ENCODE measurements around the gene GNG7.
A peak's percentile ranks its signal among the peaks of the same experiment; 100 is the strongest.
"Not testable (repeated sequence)": the region's sequence is repeated elsewhere in the genome, so short reads cannot be mapped to it uniquely, and the experiment has no call there.

GNG7 gene

DNA sequence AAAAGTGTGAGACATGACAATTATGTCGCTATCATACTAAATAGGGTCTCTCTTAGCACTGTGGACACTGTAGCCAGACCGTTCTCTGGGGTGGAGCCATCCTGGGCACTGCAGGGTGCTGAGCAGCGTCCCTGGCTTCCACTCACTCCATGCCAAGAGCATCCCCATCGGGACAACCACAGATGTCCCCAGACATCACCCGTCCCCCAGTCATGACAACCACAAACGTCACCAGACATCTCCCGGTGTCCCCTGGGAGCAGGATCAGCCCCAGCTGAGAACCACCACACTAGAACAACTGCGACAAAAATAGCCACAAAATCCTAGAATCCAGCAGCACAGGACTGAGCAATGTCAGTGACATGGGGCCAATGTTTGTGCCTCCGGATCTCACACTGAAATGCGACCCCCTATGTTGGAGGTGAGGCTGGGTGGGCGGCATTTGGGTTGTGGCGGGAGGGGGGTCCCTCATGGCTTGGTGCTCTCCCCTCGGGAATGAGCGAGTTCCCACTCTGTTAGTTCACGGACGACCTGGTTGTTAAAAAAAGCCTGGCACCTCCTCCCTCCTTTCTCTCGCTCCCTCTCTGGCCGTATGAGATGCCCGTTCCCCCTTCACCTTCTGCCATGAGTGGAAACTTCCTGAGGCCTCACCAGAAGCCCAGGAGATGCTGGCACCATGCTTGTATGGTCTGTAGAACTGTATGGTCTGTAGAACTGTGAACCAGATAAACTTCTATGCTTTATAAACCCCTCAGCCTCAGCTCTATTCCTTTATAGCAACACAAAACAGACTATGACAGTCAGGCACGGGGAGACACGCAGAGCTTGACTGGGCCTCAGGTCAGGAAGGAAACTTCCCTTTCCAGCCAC lies 132.7 kb downstream of the GNG7 start:
- no peak for DNase-seq

DNA sequence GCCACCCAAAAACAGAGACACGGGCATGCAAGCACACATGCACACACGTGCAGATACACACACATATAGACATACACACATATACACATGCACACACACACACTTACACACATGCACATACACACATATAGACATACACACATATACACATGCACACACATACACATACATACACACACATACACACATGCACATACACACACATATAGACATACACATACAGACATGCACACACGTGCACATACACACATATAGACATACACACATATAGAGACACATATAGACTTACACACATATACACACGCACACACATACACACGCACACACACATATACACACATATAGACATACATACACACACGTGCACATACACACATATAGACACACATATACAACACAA lies 134.5 kb downstream of the GNG7 start:
- DNase-seq, result no peak

DNA sequence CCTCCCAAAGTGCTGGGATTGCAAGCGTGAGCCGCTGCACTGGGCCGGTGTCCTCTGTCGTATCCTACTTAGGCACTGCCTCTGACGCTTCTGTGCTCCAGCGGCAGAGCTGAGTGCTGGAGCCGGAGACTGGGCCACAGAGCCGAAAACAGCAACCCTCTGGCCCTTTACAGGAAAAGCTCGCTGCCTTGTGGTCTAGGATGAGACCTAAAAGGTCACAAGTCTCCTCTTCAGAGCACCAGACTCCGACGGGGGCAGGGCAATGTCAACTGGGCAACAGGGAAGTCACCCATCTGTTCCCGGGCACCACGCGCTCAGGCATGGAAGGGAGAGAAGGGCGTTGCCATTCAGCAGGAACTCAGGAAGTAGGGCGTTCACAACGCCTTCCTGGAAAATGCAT lies 134.9 kb downstream of the GNG7 start:
- DNase-seq, result peak; percentile 54

DNA sequence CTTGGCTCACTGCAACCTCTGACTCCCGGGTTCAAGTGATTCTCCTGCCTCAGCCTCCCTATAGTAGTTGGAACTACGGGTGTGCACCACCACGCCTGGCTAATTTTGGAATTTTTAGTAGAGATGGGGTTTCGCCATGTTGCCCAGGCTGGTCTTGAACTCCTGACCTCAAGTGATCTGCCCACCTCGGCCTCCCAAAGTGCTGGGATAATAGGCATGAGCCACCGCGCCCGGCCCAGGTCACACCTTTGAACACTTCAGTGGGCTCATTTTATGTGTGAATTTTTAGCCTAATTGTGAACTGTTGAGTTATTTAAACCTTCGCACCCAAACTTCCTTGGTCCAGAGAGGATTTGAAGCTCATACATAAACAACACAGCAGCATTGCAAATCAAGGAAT lies 138.9 kb downstream of the GNG7 start:
- DNase-seq, result peak; percentile 16

DNA sequence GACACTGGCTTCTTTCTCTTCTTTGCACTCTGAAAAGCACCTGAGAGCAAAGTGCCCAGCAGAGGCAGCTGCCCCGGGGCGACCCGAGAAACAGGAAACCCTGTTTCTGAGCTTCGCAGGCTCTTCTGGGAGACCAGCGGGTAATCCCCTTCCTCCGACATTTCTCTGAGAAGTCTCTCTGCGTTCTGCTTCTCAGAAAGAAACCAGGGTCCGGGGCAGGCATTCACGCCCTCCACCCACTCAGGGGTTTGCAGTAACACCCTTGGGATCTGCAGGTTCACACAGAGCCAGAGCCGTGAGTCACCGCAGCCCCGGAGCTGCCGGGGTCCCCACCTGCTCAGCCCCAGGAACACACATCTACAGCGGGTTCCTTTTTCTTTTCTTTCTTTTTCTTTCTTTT lies 140.6 kb downstream of the GNG7 start:
- peak; percentile 59 for DNase-seq

DNA sequence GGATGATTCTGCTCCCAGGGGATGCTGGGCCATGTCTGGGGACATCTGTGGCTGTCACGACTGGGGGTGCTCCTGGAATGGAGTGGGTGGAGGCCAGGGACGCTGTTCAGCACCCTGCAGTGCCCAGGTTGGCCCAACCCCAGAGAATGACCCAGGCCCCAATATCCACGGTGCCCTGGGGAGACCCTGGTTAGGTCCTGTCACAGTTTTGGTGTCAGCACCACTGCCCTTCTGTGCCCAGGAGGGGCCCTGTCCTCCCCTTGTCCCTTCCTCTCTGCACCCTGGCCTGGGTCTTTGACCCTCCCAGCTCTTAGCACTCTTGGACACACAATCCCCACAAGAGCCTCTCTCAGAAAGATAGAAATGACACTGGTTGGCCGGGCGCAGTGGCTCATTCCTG lies 141.3 kb downstream of the GNG7 start:
- DNase-seq, result no peak

DNA sequence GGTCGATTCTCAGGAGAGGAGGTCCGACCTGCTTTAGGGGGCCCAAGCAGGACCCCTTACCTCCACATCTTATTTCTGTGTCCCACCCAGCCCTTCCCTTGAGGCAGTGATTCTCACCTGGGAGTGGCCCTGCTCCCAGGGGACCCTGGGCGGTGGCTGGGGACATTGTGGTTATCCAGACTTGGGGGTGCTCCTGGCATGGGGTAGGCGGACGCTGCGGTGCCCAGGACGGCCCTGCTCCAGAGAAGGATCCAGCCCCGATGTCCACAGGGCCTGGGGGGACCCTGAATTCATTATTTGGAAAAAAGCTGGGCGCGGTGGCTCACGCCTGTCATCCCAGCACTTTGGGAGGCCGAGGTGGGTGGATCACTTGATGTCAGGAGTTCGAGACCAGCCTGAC lies 142.1 kb downstream of the GNG7 start:
- DNase-seq, result peak; percentile 48

DNA sequence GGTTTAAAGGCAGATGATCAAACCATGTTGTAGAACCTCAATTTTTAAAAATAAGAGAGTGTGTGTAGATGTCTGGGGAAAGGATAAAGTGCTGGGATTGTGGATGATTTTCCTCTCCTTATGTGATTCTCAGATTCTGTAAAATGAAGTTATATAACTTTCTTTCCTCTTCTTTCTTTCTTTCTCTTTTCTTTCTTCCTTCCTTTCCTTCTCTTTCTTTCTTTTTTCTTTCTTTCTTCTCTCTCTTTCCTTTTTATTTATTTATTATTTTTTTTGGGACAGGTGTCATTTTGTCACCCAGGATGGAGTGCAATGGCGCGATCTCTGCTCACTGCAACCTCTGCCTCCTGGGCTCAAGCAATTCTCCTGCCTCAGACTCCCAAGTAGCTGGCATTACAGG lies 144.0 kb downstream of the GNG7 start:
- DNase-seq, result no peak

DNA sequence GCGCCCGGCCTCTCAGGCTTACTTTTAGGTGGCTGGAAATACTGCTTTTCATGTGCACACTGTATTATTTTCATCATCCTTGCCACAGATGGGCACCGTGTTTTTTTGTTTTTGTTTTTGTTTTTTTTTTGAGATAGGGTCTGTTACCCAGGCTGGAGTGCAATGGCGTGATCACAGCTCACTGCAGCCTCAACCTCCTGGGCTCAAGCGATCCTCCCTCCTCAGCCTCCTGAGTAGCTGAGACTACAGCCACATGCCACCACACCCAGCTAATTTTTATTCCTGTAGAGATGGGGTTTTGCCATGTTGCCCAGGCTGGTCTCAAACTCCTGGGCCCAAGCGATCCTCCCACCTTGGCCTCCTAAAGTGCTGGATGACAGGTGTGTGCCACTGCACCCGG lies 144.4 kb downstream of the GNG7 start:
- not testable (repeated sequence) for DNase-seq

- no peak for DNase-seq
Observed at GRCh38 chr19:2557093-2557440, 145.4 kb downstream of the GNG7 start.

- DNase-seq, result peak; percentile 77
Observed at GRCh38 chr19:2556221-2557092, 146.0 kb downstream of the GNG7 start.

GRCh38 chr19:2555422-2556220 lies 146.9 kb downstream of the GNG7 start:
- no peak for DNase-seq

GRCh38 chr19:2554856-2555255 lies 147.6 kb downstream of the GNG7 start:
- DNase-seq, result peak; percentile 72

GRCh38 chr19:2553510-2553909 lies 149.0 kb downstream of the GNG7 start:
- DNase-seq, result no peak

GRCh38 chr19:2552859-2553258 lies 149.6 kb downstream of the GNG7 start:
- no peak for DNase-seq

DNA sequence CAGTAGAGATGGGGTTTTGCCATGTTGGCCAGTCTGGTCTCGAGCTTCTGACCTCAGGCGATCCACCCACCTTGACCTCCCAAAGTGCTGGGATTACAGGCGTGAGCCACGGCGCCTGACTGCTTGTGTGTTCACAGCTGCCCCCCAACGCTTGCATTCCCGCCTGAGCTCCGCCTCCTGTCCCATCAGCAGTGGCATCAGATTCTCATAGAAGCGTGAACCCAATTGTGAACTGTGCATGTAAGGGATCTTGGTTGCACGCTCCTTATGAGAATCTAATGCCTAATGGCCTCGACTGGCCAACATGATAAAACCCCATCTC lies 150.7 kb downstream of the GNG7 start:
- no peak for DNase-seq

DNA sequence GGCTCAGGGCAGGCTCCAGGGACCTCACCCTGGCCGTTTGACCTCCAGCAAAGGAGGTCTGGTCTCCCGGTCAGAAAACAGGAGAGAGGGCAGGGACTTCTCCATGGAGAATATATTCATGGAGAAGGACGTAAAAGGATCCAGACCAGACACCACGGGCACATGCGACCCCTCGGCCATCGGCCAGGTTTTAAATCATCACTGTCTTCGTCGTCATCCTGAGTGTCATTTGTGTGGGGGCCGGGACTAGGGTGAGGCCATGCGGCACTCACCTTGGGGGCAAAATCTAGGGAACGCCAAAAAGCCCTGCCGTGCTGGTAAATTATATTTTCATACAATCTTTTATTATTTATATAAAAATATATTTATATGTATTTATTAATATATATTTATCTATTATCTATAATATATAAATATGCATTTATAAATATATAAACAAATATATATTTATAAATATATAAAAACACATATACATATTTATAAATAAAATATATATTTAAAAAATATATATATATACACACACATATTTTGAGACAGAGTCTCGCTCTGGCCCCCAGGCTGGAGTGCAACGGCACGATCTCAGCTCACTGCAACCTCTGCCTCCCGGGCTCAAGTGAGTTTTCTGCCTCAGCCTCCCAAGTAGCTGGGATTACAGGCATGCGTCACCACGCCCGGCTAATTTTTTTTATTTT lies 151.2 kb downstream of the GNG7 start:
- no peak for DNase-seq

GRCh38 chr19:2550431-2551171 lies 151.9 kb downstream of the GNG7 start:
- peak; percentile 62 for DNase-seq

GRCh38 chr19:2549701-2550191 lies 152.7 kb downstream of the GNG7 start:
- DNase-seq, result peak; percentile 46

- peak; percentile 21 for DNase-seq
Observed at GRCh38 chr19:2548966-2549365, 153.5 kb downstream of the GNG7 start.

GRCh38 chr19:2547721-2548120 lies 154.8 kb downstream of the GNG7 start:
- DNase-seq, result peak; percentile 40
